ENCODE data around the gene ARID4B.

DNA sequence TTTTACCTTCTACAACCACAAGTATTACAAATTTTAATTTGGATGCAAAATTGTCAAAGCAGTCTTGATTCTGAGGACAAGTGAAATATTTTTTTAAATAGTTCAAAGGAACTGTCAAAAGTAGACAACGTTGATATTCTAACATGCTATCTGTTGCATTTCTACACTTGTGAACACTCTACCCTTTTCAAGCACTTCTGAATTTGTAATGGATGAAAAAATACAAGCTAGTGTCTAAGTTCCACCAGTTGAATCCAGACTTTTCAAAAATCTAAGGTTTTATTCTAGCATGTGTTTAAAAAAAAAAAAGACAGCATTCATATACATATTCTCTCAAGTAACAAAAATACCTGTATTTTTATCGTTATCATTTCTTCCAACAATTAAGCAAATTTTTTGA lies 2.1 kb downstream of the ARID4B start:
- TF ChIP-seq CTCF (IDR thresholded peaks at IDR 0.05) (no peak), POLR2A (IDR thresholded peaks at IDR 0.05) (no peak)

Measured in Peyer's patch (tissue), 4 donors.